ENCODE data around the gene FUNDC1. TPM values are rescaled to one million over a fixed set of nuclear protein-coding genes. Genes with fewer than 3 reads are reported as not detected.

The FUNDC1 gene
- total RNA-seq, 2 experiments from 2014 or later = 11.6 to 11.9 TPM

DNA sequence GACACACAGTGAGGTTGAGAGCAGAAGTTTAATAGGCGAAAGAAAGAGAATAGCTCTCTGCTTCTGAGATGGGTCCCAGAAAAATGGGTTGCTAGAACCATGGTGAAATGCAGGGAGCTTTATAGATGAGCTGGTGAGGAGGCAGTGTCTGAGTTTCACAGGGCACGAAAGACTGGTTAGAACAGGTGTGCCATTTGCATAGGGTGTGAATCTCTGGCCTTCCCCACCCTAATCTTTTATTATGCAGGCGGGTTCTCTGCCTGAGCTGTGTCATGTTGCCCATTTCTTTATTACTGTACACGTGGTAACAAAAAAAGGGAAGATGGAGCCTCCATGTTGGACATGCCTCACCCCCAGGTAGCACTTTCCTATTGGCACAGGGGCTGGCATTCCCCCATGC, 39.1 kb downstream of the FUNDC1 start:
- no peak overlapping the region for H3K4me3 Mint-ChIP-seq
- ChIA-PET CTCF (no interaction called here), POLR2A (no interaction called here)
- DNase-seq (no peak), ATAC-seq (no peak)
- peaks cover 5% of the 10 kb centered on the region for H3K4me1 Mint-ChIP-seq (ENCODE audit: low read depth)
- H3K27me3 Mint-ChIP-seq = no peaks in the 10 kb centered on the region
- intact Hi-C loops (cut with micrococcal nuclease) = no loop called here
- no peaks in the 10 kb centered on the region for H3K9me3 Mint-ChIP-seq
- TF ChIP-seq, protein P1, sequence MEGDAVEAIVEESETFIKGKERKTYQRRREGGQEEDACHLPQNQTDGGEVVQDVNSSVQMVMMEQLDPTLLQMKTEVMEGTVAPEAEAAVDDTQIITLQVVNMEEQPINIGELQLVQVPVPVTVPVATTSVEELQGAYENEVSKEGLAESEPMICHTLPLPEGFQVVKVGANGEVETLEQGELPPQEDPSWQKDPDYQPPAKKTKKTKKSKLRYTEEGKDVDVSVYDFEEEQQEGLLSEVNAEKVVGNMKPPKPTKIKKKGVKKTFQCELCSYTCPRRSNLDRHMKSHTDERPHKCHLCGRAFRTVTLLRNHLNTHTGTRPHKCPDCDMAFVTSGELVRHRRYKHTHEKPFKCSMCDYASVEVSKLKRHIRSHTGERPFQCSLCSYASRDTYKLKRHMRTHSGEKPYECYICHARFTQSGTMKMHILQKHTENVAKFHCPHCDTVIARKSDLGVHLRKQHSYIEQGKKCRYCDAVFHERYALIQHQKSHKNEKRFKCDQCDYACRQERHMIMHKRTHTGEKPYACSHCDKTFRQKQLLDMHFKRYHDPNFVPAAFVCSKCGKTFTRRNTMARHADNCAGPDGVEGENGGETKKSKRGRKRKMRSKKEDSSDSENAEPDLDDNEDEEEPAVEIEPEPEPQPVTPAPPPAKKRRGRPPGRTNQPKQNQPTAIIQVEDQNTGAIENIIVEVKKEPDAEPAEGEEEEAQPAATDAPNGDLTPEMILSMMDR (IDR thresholded peaks at IDR 0.05) = no peak
- no peak overlapping the region for H3K27ac Mint-ChIP-seq
- H3K36me3 Mint-ChIP-seq (ENCODE audit: low read depth) = no peaks in the 10 kb centered on the region

DNA sequence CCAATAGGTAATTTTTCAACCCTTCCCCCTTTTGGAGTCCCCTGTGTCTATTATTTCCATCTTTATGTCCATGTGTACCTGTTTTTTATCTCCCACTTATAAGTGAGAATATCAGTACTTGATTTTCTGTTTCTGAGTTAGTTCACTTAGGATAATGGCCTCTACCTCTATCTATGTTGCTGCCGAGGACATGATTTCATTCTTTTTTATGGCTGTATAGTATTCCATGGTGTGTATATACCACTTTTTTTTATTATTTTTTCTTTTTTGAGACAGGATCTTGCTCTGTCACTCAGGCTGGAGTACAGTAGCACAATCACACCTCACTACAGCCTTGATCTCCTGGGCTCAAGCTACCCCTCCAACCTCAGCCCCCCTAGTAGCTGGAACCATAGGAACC, 47.6 kb downstream of the FUNDC1 start:
- DNase-seq (no peak), ATAC-seq (no peak)
- peaks cover 3% of the 10 kb centered on the region for H3K4me1 Mint-ChIP-seq (ENCODE audit: low read depth)
- no peaks in the 10 kb centered on the region for H3K36me3 Mint-ChIP-seq (ENCODE audit: low read depth)
- CTCF ChIA-PET = no interaction called here
- no peaks in the 10 kb centered on the region for H3K27me3 Mint-ChIP-seq
- H3K9me3 Mint-ChIP-seq = no peaks in the 10 kb centered on the region
- POLR2A ChIA-PET = no interaction called here
- no peak overlapping the region for H3K4me3 Mint-ChIP-seq
- no peak overlapping the region for H3K27ac Mint-ChIP-seq
- intact Hi-C loops (cut with micrococcal nuclease) = no loop called here
- TF ChIP-seq, protein P1 (IDR thresholded peaks at IDR 0.05) = no peak

DNA sequence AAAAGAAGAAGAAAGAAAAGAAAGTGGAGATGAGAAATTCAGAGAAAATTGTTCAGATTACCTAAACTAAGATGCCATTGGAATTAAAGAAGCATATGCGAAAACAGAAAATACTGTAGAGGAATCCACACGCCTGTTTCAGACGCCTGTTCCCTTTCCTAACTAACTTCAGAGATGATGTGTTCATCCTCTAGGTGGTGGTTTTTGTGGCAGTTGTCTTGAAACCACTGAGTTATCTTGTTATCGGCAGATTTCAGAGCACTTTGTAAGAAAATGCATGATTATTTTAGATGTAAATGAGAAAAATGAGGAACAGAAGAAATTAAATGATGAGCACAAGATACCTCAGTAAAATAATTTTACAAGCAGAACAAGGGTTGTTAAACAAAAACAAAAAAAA, 48.3 kb downstream of the FUNDC1 start:
- Mint-ChIP-seq H3K4me1 (ENCODE audit: low read depth) (peaks cover 3% of the 10 kb centered on the region), H3K27me3 (no peaks in the 10 kb centered on the region), H3K9me3 (no peaks in the 10 kb centered on the region), H3K4me3 (no peak overlapping the region), H3K36me3 (ENCODE audit: low read depth) (no peaks in the 10 kb centered on the region), H3K27ac (no peak overlapping the region)
- ATAC-seq = no peak
- ChIA-PET POLR2A (no interaction called here), CTCF (no interaction called here)
- intact Hi-C loops (cut with micrococcal nuclease) = no loop called here
- TF ChIP-seq, protein P1 (IDR thresholded peaks at IDR 0.05) = no peak
- DNase-seq = no peak

DNA sequence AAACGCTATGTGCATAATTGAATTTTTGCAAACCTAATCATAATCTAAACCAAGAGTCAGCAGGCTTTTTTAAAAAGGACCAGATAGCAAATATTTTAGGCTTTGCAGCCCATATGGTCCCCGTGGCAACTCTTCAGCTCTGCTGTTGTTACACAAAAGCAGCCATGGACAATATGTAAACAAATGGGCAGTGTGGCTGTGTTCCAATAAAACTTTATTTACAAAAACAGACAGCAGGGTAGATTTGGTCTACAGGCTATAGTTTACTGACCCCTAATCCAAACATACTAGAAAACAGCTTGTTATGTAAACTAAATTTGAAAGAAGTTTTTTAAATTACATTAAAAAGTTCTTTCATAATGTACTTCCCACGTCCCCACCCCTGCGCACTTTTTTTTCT, 53.1 kb downstream of the FUNDC1 start:
- TF ChIP-seq, protein P1 (IDR thresholded peaks at IDR 0.05) = no peak
- no peak overlapping the region for H3K27ac Mint-ChIP-seq
- H3K36me3 Mint-ChIP-seq (ENCODE audit: low read depth) = no peaks in the 10 kb centered on the region
- no peak for ATAC-seq
- H3K4me3 Mint-ChIP-seq = no peak overlapping the region
- ChIA-PET POLR2A (interaction anchor here (0.8 kb wide), 1 partner anchor 360 kb away, joined by 3 read pairs; no protein-coding TSS in a partner anchor), CTCF (no interaction called here)
- H3K27me3 Mint-ChIP-seq = no peaks in the 10 kb centered on the region
- intact Hi-C loops (cut with micrococcal nuclease) = no loop called here
- no peaks in the 10 kb centered on the region for H3K9me3 Mint-ChIP-seq
- peaks cover 3% of the 10 kb centered on the region for H3K4me1 Mint-ChIP-seq (ENCODE audit: low read depth)
- DNase-seq = no peak

DNA sequence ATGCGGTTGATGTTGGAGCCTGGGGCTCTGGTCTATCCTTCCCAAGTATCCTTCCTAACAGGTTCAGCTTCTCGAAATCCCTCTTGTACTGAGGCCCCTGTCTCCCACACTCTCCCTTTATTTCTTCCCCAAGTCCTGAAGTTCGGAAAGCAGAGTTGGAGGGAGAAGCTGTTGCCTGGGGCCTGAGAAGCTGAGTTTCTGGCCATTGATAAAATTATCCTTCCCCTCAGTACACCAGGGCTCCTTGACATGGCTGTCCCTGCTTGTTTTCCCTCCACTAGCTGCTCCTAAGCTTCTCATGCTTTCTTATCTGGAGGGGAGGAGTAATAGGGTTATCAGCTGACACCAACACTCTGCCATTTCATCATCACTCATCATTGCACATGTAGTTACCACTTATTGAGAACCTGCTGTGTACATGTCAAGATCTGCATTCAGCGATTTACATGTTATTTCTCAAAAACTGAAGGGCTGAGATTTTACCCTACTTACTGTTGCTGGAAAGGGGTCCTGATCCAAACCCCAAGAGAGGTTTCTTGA, 58.0 kb downstream of the FUNDC1 start:
- ChIA-PET CTCF (interaction anchor here (1.2 kb wide), 1 partner anchor 12 kb away, joined by 3 read pairs; no protein-coding TSS in a partner anchor), POLR2A (no interaction called here)
- Mint-ChIP-seq H3K9me3 (no peaks in the 10 kb centered on the region), H3K36me3 (ENCODE audit: low read depth) (no peaks in the 10 kb centered on the region), H3K27me3 (no peaks in the 10 kb centered on the region), H3K27ac (no peak overlapping the region), H3K4me1 (ENCODE audit: low read depth) (no peaks in the 10 kb centered on the region), H3K4me3 (no peak overlapping the region)
- ATAC-seq (no peak), DNase-seq (no peak)
- TF ChIP-seq, protein P1 (IDR thresholded peaks at IDR 0.05) = no peak
- intact Hi-C loops (cut with micrococcal nuclease) = no loop called here
